Endothelial cell of umbilical vein (primary cell): Measurements from ENCODE around the gene PPCDC. TPM values are rescaled to one million over a fixed set of nuclear protein-coding genes. Genes with fewer than 3 reads are reported as not detected.

Source experiments
- BruUV-seq: library from RNA; stranded (reverse); fragments of 400-500 nt; replicated peaks from 2 replicates; lab custom pipeline; 2021; lab: Mats Ljungman, UMichigan
- CTCF ChIA-PET: fragments of 300-600, 350-600 bp; sonication (Branson Sonifier 250); formaldehyde crosslinking; loops from one replicate; lab custom pipeline; 2021; ENCODE audit warnings: antibody characterized with exemption, inconsistent platforms; lab: Charles Lee
- POLR2A ChIA-PET: fragments of 300-600, 350-600 bp; sonication (Branson Sonifier 250); formaldehyde crosslinking; loops from one replicate; lab custom pipeline; 2021; ENCODE audit warnings: antibody characterized with exemption, inconsistent platforms; lab: Charles Lee
- DNase-seq: peaks from one replicate; pipeline ENCODE4 v3.0.0-alpha.2; 2011; ENCODE audit warnings: low read depth, low spot score
- FAIRE-seq: peaks from 2 replicates; lab custom pipeline; 2011; peaks lifted over from hg19 to GRCh38; lab: Jason Lieb, UNC
- H2AFZ ChIP-seq: 2 replicates; pipeline ENCODE4 v1.6.0; 2012; ENCODE audit warnings: low read depth, low read length, control low read depth, inconsistent platforms
- H3K27ac ChIP-seq: 2 replicates; pipeline ENCODE4 v1.5.1; 2011; ENCODE audit warnings: low read depth, mild to moderate bottlenecking, control low read depth, low read length, moderate library complexity; ENCODE audit not compliant: insufficient read depth
- H3K27me3 ChIP-seq, 2 experiments: 2 replicates each; pipeline versions ENCODE4 v1.6.0 to v1.6.1; 2011; ENCODE audit warnings: low read length in 2 of 2, mixed read lengths in 1 of 2; ENCODE audit not compliant: control insufficient read depth in 2 of 2, insufficient read depth in 2 of 2
- H3K36me3 ChIP-seq, 2 experiments: 2 replicates in 1 of 2; 3 replicates in 1 of 2; pipeline ENCODE4 v1.5.1; 2011; ENCODE audit warnings: low read length in 2 of 2, mild to moderate bottlenecking in 1 of 2, moderate library complexity in 1 of 2; ENCODE audit not compliant: control insufficient read depth in 2 of 2, insufficient read depth in 2 of 2; ENCODE audit errors: extremely low read depth in 1 of 2
- H3K4me1 ChIP-seq: 3 replicates; pipeline ENCODE4 v1.5.1; 2011; ENCODE audit warnings: mild to moderate bottlenecking, low read length; ENCODE audit not compliant: control insufficient read depth, insufficient read depth; ENCODE audit errors: extremely low read depth
- H3K4me2 ChIP-seq: 2 replicates; pipeline ENCODE4 v1.6.1; 2011; ENCODE audit warnings: low read length, control low read depth, mixed read lengths; ENCODE audit not compliant: insufficient read depth
- H3K4me3 ChIP-seq, 3 experiments: fragments of 200-600 bp in 1 of 3; sonication (generic), shearing (Covaris generic) in 1 of 3; replicated peaks in 1 of 3; 2 replicates each; pipeline ENCODE4 v1.5.1; 2011 to 2016; ENCODE audit warnings: control low read depth in 3 of 3, low read length in 3 of 3, mild to moderate bottlenecking in 2 of 3, inconsistent platforms in 1 of 3, low read depth in 1 of 3, moderate library complexity in 1 of 3; ENCODE audit not compliant: insufficient read depth in 1 of 3
- H3K79me2 ChIP-seq: 2 replicates; pipeline ENCODE4 v1.6.0; 2012; ENCODE audit warnings: low read length, inconsistent platforms; ENCODE audit not compliant: control insufficient read depth, insufficient read depth
- H3K9ac ChIP-seq: replicated peaks from 2 replicates; pipeline ENCODE3; 2011; ENCODE audit warnings: low read length, control low read depth; ENCODE audit not compliant: insufficient read depth; ENCODE audit errors: extremely low read depth
- H3K9me1 ChIP-seq: replicated peaks from 3 replicates; pipeline ENCODE4 v1.6.0; 2011; ENCODE audit warnings: mild to moderate bottlenecking, low read length; ENCODE audit not compliant: control insufficient read depth, insufficient read depth; ENCODE audit errors: extremely low read depth
- H3K9me3 ChIP-seq: replicated peaks from 2 replicates; pipeline ENCODE4 v1.5.1; 2012; ENCODE audit warnings: low read length, inconsistent platforms; ENCODE audit not compliant: control insufficient read depth, insufficient read depth
- H4K20me1 ChIP-seq: replicated peaks from 2 replicates; pipeline ENCODE3; 2011; ENCODE audit warnings: mild to moderate bottlenecking, low read length; ENCODE audit not compliant: control insufficient read depth, insufficient read depth; ENCODE audit errors: extremely low read depth
- EZH2 ChIP-seq: IDR thresholded peaks from 2 replicates; pipeline ENCODE4 v1.6.1; 2012; ENCODE audit warnings: borderline replicate concordance, low read depth, mild to moderate bottlenecking, moderate library complexity, low read length, inconsistent platforms; ENCODE audit not compliant: severe bottlenecking
- FOS ChIP-seq: IDR thresholded peaks from 2 replicates; pipeline ENCODE4 v1.6.1; 2011; ENCODE audit warnings: mild to moderate bottlenecking, low read length, moderate library complexity, borderline replicate concordance; ENCODE audit not compliant: insufficient read depth
- GATA2 ChIP-seq: IDR thresholded peaks from 2 replicates; pipeline ENCODE4 v1.7.0; 2011; ENCODE audit warnings: low read depth, mild to moderate bottlenecking, moderate library complexity, mixed read lengths, low read length; ENCODE audit not compliant: insufficient read length, insufficient read depth
- JUN ChIP-seq: IDR thresholded peaks from 2 replicates; pipeline ENCODE4 v1.6.1; 2011; ENCODE audit warnings: borderline replicate concordance, low read depth; ENCODE audit not compliant: insufficient read length, insufficient read depth
- MYC ChIP-seq: IDR thresholded peaks from one replicate; pipeline ENCODE4 v1.6.1; 2011; ENCODE audit warnings: mild to moderate bottlenecking, low read depth, low read length
- POLR2A ChIP-seq: IDR thresholded peaks from 2 replicates; pipeline ENCODE4 v1.6.1; 2012; ENCODE audit warnings: low read depth, mild to moderate bottlenecking, control low read depth, low read length
- POLR2AphosphoS5 ChIP-seq: IDR thresholded peaks from 2 replicates; pipeline ENCODE4 v1.6.1; 2012; ENCODE audit warnings: low read depth, mild to moderate bottlenecking, control low read depth, low read length, moderate library complexity; ENCODE audit not compliant: insufficient read depth
- dilution Hi-C: fragments of 300-500 bp; cut with MboI; formaldehyde crosslinking; loops from one replicate; pipeline ENCODE4 v1.15.0; 2019; ENCODE audit warnings: low sequenced_read_pairs; ENCODE audit not compliant: extremely low pct_ligation_motif_present
- intact Hi-C: fragments of 100-400 bp; cut with micrococcal nuclease; formaldehyde crosslinking; loops from one replicate; pipeline ENCODE4 v1.10.0; 2022
- polyA plus RNA-seq, 4 experiments: library from polyadenylated mRNA; depleted of rRNA in 3 of 4; stranded (reverse) in 3 of 4; unstranded in 1 of 4; fragments of >200 nt; gene quantifications; 2 replicates each; pipeline versions ENCODE4 v1.2.1 to v1.2.3, GENCODE V29; 2011 to 2012; ENCODE audit warnings: missing spikeins in 1 of 4
- total RNA-seq: library from RNA; stranded (reverse); gene quantifications from 2 replicates; pipeline ENCODE4 v1.2.3, GENCODE V29; 2021
- TF ChIP-seq, protein P1 (sequence below): IDR thresholded peaks from 2 replicates; pipeline ENCODE4 v1.6.1; 2011; ENCODE audit not compliant: insufficient read depth, insufficient read length
- TF ChIP-seq, protein P2 (sequence below), 2 donors: IDR thresholded peaks; 1 replicate in 1 of 2; 2 replicates in 1 of 2; pipeline ENCODE4 v1.5.1; 2011; ENCODE audit warnings: low read length in 2 of 2, mild to moderate bottlenecking in 2 of 2, moderate library complexity in 2 of 2, control low read depth in 1 of 2, inconsistent platforms in 1 of 2, low read depth in 1 of 2; ENCODE audit not compliant: insufficient read depth in 1 of 2; ENCODE audit errors: extremely low read depth in 1 of 2

The PPCDC gene
- total and polyA plus RNA-seq, 2 donors (not counting 3 experiments of a cell fraction or from before 2014, with no cell fraction given) = 14.5 to 21.4 TPM

DNA sequence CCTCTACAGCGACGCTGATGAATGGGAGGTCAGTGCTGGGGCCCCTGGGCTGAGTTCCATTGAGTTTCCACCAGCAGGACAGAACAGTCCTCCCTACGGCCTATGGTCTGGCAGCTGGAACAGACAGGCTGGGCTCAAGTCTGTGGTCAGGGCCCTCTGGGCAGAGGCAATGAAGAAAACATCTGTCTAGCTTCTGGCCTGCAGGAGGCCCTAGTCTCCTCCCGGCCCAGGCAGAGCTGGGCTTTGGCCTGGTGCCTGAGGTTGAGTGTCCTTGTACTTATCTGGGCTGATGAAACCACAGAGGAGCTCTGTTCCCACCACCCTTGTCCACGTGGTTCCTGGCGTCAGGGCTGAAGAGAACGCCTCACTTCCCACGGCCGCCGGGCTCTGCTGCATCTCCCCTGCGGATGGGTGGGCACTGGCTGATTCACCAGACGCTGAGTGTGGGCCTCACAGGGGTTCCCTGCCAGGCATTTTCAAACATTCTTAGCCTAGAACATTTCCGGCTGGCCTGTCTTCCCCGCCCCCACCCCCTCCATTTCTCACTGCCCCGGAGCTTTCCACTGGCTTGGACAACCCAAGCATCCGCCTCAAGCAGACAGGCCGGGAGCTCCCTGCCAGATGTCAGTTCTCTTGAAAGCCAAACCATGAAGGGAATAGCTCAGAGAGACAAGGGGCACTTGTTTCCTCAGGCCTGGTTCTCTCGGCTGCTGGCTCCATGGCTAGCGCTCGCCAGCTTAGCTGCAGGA is 20.3 kb downstream of the PPCDC start:
- no peaks in the 10 kb centered on the region for H4K20me1 ChIP-seq
- peak overlapping the region; percentile 9 for H2AFZ ChIP-seq
- no peaks in the 10 kb centered on the region for H3K36me3 ChIP-seq
- peak overlapping the region; percentile 85 for H3K27ac ChIP-seq
- no peaks in the 10 kb centered on the region for H3K9me1 ChIP-seq
- no peak overlapping the region for H3K4me2 ChIP-seq
- DNase-seq (peak; percentile 97), FAIRE-seq (peak; percentile 97)
- dilution Hi-C loops (no loop called here), intact Hi-C loops (loop anchor here (1.0 to 2.0 kb wide), 5 partner anchors 14 to 161 kb away; no protein-coding TSS in a partner anchor)
- no peaks in the 10 kb centered on the region for H3K9me3 ChIP-seq
- BruUV-seq = TSS peak; percentile 77
- peak overlapping the region; percentile 45 for H3K9ac ChIP-seq
- no peaks in the 10 kb centered on the region for H3K27me3 ChIP-seq
- ChIA-PET CTCF (interaction anchor here (0.7 to 4.5 kb wide), 34 partner anchors 8 to 172 kb away, joined by 3 to 122 read pairs (median 5); partner anchors contain the start of genes C15orf39 and PPCDC), POLR2A (interaction anchor here (0.6 to 2.7 kb wide), 6 partner anchors 14 to 160 kb away, joined by 3 to 20 read pairs (median 6); partner anchors contain the start of gene C15orf39)
- H3K4me1 ChIP-seq = peaks cover 34% of the 10 kb centered on the region
- peak; percentile 70 for TF ChIP-seq GATA2
- no peak for TF ChIP-seq EZH2
- TF ChIP-seq MYC = no peak
- TF ChIP-seq POLR2A = no peak
- peak; percentile 88 for TF ChIP-seq FOS
- peak; percentile 27 for TF ChIP-seq JUN
- TF ChIP-seq, protein P1, sequence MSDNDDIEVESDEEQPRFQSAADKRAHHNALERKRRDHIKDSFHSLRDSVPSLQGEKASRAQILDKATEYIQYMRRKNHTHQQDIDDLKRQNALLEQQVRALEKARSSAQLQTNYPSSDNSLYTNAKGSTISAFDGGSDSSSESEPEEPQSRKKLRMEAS = peak; percentile 92
- TF ChIP-seq POLR2AphosphoS5 = peak; percentile 68
- TF ChIP-seq, protein P2, sequence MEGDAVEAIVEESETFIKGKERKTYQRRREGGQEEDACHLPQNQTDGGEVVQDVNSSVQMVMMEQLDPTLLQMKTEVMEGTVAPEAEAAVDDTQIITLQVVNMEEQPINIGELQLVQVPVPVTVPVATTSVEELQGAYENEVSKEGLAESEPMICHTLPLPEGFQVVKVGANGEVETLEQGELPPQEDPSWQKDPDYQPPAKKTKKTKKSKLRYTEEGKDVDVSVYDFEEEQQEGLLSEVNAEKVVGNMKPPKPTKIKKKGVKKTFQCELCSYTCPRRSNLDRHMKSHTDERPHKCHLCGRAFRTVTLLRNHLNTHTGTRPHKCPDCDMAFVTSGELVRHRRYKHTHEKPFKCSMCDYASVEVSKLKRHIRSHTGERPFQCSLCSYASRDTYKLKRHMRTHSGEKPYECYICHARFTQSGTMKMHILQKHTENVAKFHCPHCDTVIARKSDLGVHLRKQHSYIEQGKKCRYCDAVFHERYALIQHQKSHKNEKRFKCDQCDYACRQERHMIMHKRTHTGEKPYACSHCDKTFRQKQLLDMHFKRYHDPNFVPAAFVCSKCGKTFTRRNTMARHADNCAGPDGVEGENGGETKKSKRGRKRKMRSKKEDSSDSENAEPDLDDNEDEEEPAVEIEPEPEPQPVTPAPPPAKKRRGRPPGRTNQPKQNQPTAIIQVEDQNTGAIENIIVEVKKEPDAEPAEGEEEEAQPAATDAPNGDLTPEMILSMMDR (IDR thresholded peaks at IDR 0.05; ENCODE audit: extremely low read depth in 1 of 2, insufficient read depth in 1 of 2, low read depth in 1 of 2, low read length in 2 of 2) = peak; percentile 39 to 47
- H3K4me3 ChIP-seq = no peak overlapping the region
- no peaks in the 10 kb centered on the region for H3K79me2 ChIP-seq
